NT2/D1 (cell line): ENCODE measurements around the gene CUL7.

Experiments
- SUZ12 ChIP-seq: IDR thresholded peaks from 2 replicates; pipeline ENCODE4 v1.6.1; 2011; ENCODE audit not compliant: insufficient read length, insufficient read depth; ENCODE audit errors: extremely low read depth
- YY1 ChIP-seq: IDR thresholded peaks from 2 replicates; pipeline ENCODE4 v1.6.1; 2011; ENCODE audit not compliant: insufficient read length, insufficient read depth
- ZNF274 ChIP-seq: IDR thresholded peaks from 2 replicates; pipeline ENCODE4 v1.6.1; 2011; ENCODE audit warnings: mild to moderate bottlenecking, low read depth, low read length

GRCh38 chr6:43091020-43091419, 37.4 kb upstream of the CUL7 start:
- TF ChIP-seq ZNF274 (no peak), YY1 (no peak), SUZ12 (no peak)
